ENCODE measurements around the gene MATR3.

Gene MATR3

GRCh38 chr5:139358064-139358463, 64.5 kb downstream of the MATR3 start:
- peaks cover 71% of the 10 kb centered on the region for H3K36me3 ChIP-seq (ENCODE audit: control insufficient read depth, insufficient read depth, low read length)
- no peaks in the 10 kb centered on the region for H3K9me3 ChIP-seq (ENCODE audit: control insufficient read depth, low read length)
- H3K4me1 ChIP-seq (ENCODE audit: control insufficient read depth, insufficient read depth, low read length, poor library complexity, severe bottlenecking), result no peaks in the 10 kb centered on the region

GRCh38 chr5:139360384-139360783, 66.8 kb downstream of the MATR3 start:
- no peaks in the 10 kb centered on the region for H3K9me3 ChIP-seq (ENCODE audit: control insufficient read depth, low read length)
- peaks cover 67% of the 10 kb centered on the region for H3K36me3 ChIP-seq (ENCODE audit: control insufficient read depth, insufficient read depth, low read length)
- H3K27ac ChIP-seq (ENCODE audit: low read depth, low read length, severe bottlenecking), result no peak overlapping the region
- H3K4me1 ChIP-seq (ENCODE audit: control insufficient read depth, insufficient read depth, low read length, poor library complexity, severe bottlenecking), result no peaks in the 10 kb centered on the region
- no peak overlapping the region for H3K4me3 ChIP-seq (ENCODE audit: extremely low read depth, insufficient read depth, low read length, poor library complexity, severe bottlenecking)
- 95 to 97% methylated on average over 3 to 4 of the region's 4 CpGs for WGBS, 2 experiments (ENCODE audit: insufficient coverage in 2 of 2)

More at GRCh38 chr5:139358064-139358463, 64.5 kb downstream of the MATR3 start:
- Histone ChIP-seq H3K4me3 (ENCODE audit: extremely low read depth, insufficient read depth, low read length, poor library complexity, severe bottlenecking) (no peak overlapping the region), H3K27ac (ENCODE audit: low read depth, low read length, severe bottlenecking) (no peak overlapping the region)

GRCh38 chr5:139361835-139362429, 68.4 kb downstream of the MATR3 start:
- Histone ChIP-seq H3K4me3 (ENCODE audit: extremely low read depth, insufficient read depth, low read length, poor library complexity, severe bottlenecking) (no peak overlapping the region), H3K36me3 (ENCODE audit: control insufficient read depth, insufficient read depth, low read length) (peaks cover 73% of the 10 kb centered on the region), H3K9me3 (ENCODE audit: control insufficient read depth, low read length) (no peaks in the 10 kb centered on the region), H3K27ac (ENCODE audit: low read depth, low read length, severe bottlenecking) (no peak overlapping the region), H3K4me1 (ENCODE audit: control insufficient read depth, insufficient read depth, low read length, poor library complexity, severe bottlenecking) (no peaks in the 10 kb centered on the region)
- 100% methylated on average over 1 to 4 of the region's 6 CpGs for WGBS, 2 experiments (ENCODE audit: insufficient coverage in 2 of 2)

GRCh38 chr5:139363937-139364336, 70.4 kb downstream of the MATR3 start:
- Histone ChIP-seq H3K4me1 (ENCODE audit: control insufficient read depth, insufficient read depth, low read length, poor library complexity, severe bottlenecking) (no peaks in the 10 kb centered on the region), H3K36me3 (ENCODE audit: control insufficient read depth, insufficient read depth, low read length) (peaks cover 75% of the 10 kb centered on the region), H3K9me3 (ENCODE audit: control insufficient read depth, low read length) (no peaks in the 10 kb centered on the region), H3K4me3 (ENCODE audit: extremely low read depth, insufficient read depth, low read length, poor library complexity, severe bottlenecking) (no peak overlapping the region), H3K27ac (ENCODE audit: low read depth, low read length, severe bottlenecking) (no peak overlapping the region)
- 100% methylated on average over 1 of the region's 2 CpGs for WGBS, 2 experiments (ENCODE audit: insufficient coverage in 2 of 2)

- H3K4me3 ChIP-seq (ENCODE audit: extremely low read depth, insufficient read depth, low read length, poor library complexity, severe bottlenecking), result no peak overlapping the region
- WGBS, 2 experiments (ENCODE audit: insufficient coverage in 2 of 2), result 100% methylated on average over 1 of the region's 2 CpGs; no CpG with 5 or more reads in 1 of the 2 experiments
- H3K36me3 ChIP-seq (ENCODE audit: control insufficient read depth, insufficient read depth, low read length), result peaks cover 76% of the 10 kb centered on the region
- no peak overlapping the region for H3K27ac ChIP-seq (ENCODE audit: low read depth, low read length, severe bottlenecking)
- no peaks in the 10 kb centered on the region for H3K4me1 ChIP-seq (ENCODE audit: control insufficient read depth, insufficient read depth, low read length, poor library complexity, severe bottlenecking)
- no peaks in the 10 kb centered on the region for H3K9me3 ChIP-seq (ENCODE audit: control insufficient read depth, low read length)
Measured at GRCh38 chr5:139364466-139364865, 70.9 kb downstream of the MATR3 start.

- Histone ChIP-seq H3K27ac (ENCODE audit: low read depth, low read length, severe bottlenecking) (no peak overlapping the region), H3K36me3 (ENCODE audit: control insufficient read depth, insufficient read depth, low read length) (peaks cover 82% of the 10 kb centered on the region), H3K9me3 (ENCODE audit: control insufficient read depth, low read length) (no peaks in the 10 kb centered on the region), H3K4me3 (ENCODE audit: extremely low read depth, insufficient read depth, low read length, poor library complexity, severe bottlenecking) (no peak overlapping the region), H3K4me1 (ENCODE audit: control insufficient read depth, insufficient read depth, low read length, poor library complexity, severe bottlenecking) (no peaks in the 10 kb centered on the region)
- WGBS, 2 experiments (ENCODE audit: insufficient coverage in 2 of 2), result 70 to 80% methylated on average over 1 to 2 of the region's 2 CpGs
Measured at GRCh38 chr5:139368613-139369012, 75.1 kb downstream of the MATR3 start.

GRCh38 chr5:139369181-139369580, 75.6 kb downstream of the MATR3 start:
- WGBS, 2 experiments (ENCODE audit: insufficient coverage in 2 of 2), result no CpG with 5 or more reads among the region's 1 CpG
- Histone ChIP-seq H3K9me3 (ENCODE audit: control insufficient read depth, low read length) (no peaks in the 10 kb centered on the region), H3K4me1 (ENCODE audit: control insufficient read depth, insufficient read depth, low read length, poor library complexity, severe bottlenecking) (no peaks in the 10 kb centered on the region), H3K36me3 (ENCODE audit: control insufficient read depth, insufficient read depth, low read length) (peaks cover 79% of the 10 kb centered on the region), H3K27ac (ENCODE audit: low read depth, low read length, severe bottlenecking) (no peak overlapping the region), H3K4me3 (ENCODE audit: extremely low read depth, insufficient read depth, low read length, poor library complexity, severe bottlenecking) (no peak overlapping the region)

- Histone ChIP-seq H3K27ac (ENCODE audit: low read depth, low read length, severe bottlenecking) (no peak overlapping the region), H3K36me3 (ENCODE audit: control insufficient read depth, insufficient read depth, low read length) (peaks cover 70% of the 10 kb centered on the region), H3K9me3 (ENCODE audit: control insufficient read depth, low read length) (no peaks in the 10 kb centered on the region), H3K4me1 (ENCODE audit: control insufficient read depth, insufficient read depth, low read length, poor library complexity, severe bottlenecking) (no peaks in the 10 kb centered on the region), H3K4me3 (ENCODE audit: extremely low read depth, insufficient read depth, low read length, poor library complexity, severe bottlenecking) (no peak overlapping the region)
- 86 to 98% methylated on average over 3 to 4 of the region's 7 CpGs for WGBS, 2 experiments (ENCODE audit: insufficient coverage in 2 of 2)
Measured at GRCh38 chr5:139371482-139372435, 78.2 kb downstream of the MATR3 start.

- Histone ChIP-seq H3K27ac (ENCODE audit: low read depth, low read length, severe bottlenecking) (no peak overlapping the region), H3K36me3 (ENCODE audit: control insufficient read depth, insufficient read depth, low read length) (peaks cover 46% of the 10 kb centered on the region), H3K4me1 (ENCODE audit: control insufficient read depth, insufficient read depth, low read length, poor library complexity, severe bottlenecking) (no peaks in the 10 kb centered on the region), H3K9me3 (ENCODE audit: control insufficient read depth, low read length) (no peaks in the 10 kb centered on the region), H3K4me3 (ENCODE audit: extremely low read depth, insufficient read depth, low read length, poor library complexity, severe bottlenecking) (no peak overlapping the region)
- 88% methylated on average over 2 of the region's 2 CpGs; no CpG with 5 or more reads in 1 of the 2 experiments for WGBS, 2 experiments (ENCODE audit: insufficient coverage in 2 of 2)
Measured at GRCh38 chr5:139374909-139375308, 81.4 kb downstream of the MATR3 start.

- no peaks in the 10 kb centered on the region for H3K9me3 ChIP-seq (ENCODE audit: control insufficient read depth, low read length)
- WGBS, 2 experiments (ENCODE audit: insufficient coverage in 2 of 2), result 90 to 97% methylated on average over 2 to 5 of the region's 7 CpGs
- H3K4me1 ChIP-seq (ENCODE audit: control insufficient read depth, insufficient read depth, low read length, poor library complexity, severe bottlenecking), result no peaks in the 10 kb centered on the region
- peaks cover 34% of the 10 kb centered on the region for H3K36me3 ChIP-seq (ENCODE audit: control insufficient read depth, insufficient read depth, low read length)
- H3K27ac ChIP-seq (ENCODE audit: low read depth, low read length, severe bottlenecking), result no peak overlapping the region
- H3K4me3 ChIP-seq (ENCODE audit: extremely low read depth, insufficient read depth, low read length, poor library complexity, severe bottlenecking), result no peak overlapping the region
Measured at GRCh38 chr5:139376364-139376763, 82.8 kb downstream of the MATR3 start.

GRCh38 chr5:139377226-139377625, 83.7 kb downstream of the MATR3 start:
- H3K9me3 ChIP-seq (ENCODE audit: control insufficient read depth, low read length), result no peaks in the 10 kb centered on the region
- H3K27ac ChIP-seq (ENCODE audit: low read depth, low read length, severe bottlenecking), result no peak overlapping the region
- WGBS, 2 experiments (ENCODE audit: insufficient coverage in 2 of 2), result 97 to 100% methylated on average over 3 of the region's 3 CpGs
- peaks cover 25% of the 10 kb centered on the region for H3K36me3 ChIP-seq (ENCODE audit: control insufficient read depth, insufficient read depth, low read length)
- H3K4me1 ChIP-seq (ENCODE audit: control insufficient read depth, insufficient read depth, low read length, poor library complexity, severe bottlenecking), result no peaks in the 10 kb centered on the region
- no peak overlapping the region for H3K4me3 ChIP-seq (ENCODE audit: extremely low read depth, insufficient read depth, low read length, poor library complexity, severe bottlenecking)
